EL (cell line): ENCODE data around the gene HIBCH.
A peak's percentile ranks its signal among the peaks of the same experiment; 100 is the strongest.
"Not testable (repeated sequence)": the region's sequence is repeated elsewhere in the genome, so short reads cannot be mapped to it uniquely, and the experiment has no call there.

Source experiments
- DNase-seq: peaks from one replicate; pipeline ENCODE4 v3.0.0-alpha.2; 2016

HIBCH gene

GRCh38 chr2:190319555-190320498 lies at the start of gene HIBCH:
Gene HIBCH (minus strand): TSS chr2:190319826. CDS start chr2:190319750, 76 bp downstream.
- DNase-seq = peak; percentile 100

GRCh38 chr2:190367091-190367490 lies 47.5 kb upstream of the HIBCH start:
- no peak for DNase-seq

GRCh38 chr2:190366248-190366753 lies 46.7 kb upstream of the HIBCH start:
- no peak for DNase-seq

- no peak for DNase-seq
Measured at GRCh38 chr2:190365499-190366204, 46.0 kb upstream of the HIBCH start.

GRCh38 chr2:190362894-190363293 lies 43.3 kb upstream of the HIBCH start:
- no peak for DNase-seq

GRCh38 chr2:190361572-190361971 lies 41.9 kb upstream of the HIBCH start:
- DNase-seq = no peak

GRCh38 chr2:190360965-190361364 lies 41.3 kb upstream of the HIBCH start:
- no peak for DNase-seq

- no peak for DNase-seq
Measured at GRCh38 chr2:190360561-190360960, 40.9 kb upstream of the HIBCH start.

GRCh38 chr2:190358655-190359448 lies 39.2 kb upstream of the HIBCH start:
- not testable (repeated sequence) for DNase-seq

- DNase-seq = no peak
Measured at GRCh38 chr2:190357600-190357999, 38.0 kb upstream of the HIBCH start.

GRCh38 chr2:190355968-190356644 lies 36.5 kb upstream of the HIBCH start:
- DNase-seq = no peak

- DNase-seq = no peak
Measured at GRCh38 chr2:190354003-190354690, 34.5 kb upstream of the HIBCH start.

GRCh38 chr2:190353537-190353899 lies 33.9 kb upstream of the HIBCH start:
- no peak for DNase-seq

GRCh38 chr2:190352668-190353536 lies 33.3 kb upstream of the HIBCH start:
- no peak for DNase-seq

- no peak for DNase-seq
Measured at GRCh38 chr2:190351955-190352354, 32.3 kb upstream of the HIBCH start.

- DNase-seq = no peak
Measured at GRCh38 chr2:190350371-190350770, 30.7 kb upstream of the HIBCH start.

GRCh38 chr2:190344276-190344827 lies 24.7 kb upstream of the HIBCH start:
- DNase-seq = peak; percentile 45

GRCh38 chr2:190343536-190344275 lies 24.1 kb upstream of the HIBCH start, which contains the start of gene INPP1:
Gene INPP1 (plus strand): TSS chr2:190343589. CDS start chr2:190360103, 16,514 bp downstream.
- DNase-seq = peak; percentile 83

- no peak for DNase-seq
Measured at GRCh38 chr2:190343089-190343535, 23.5 kb upstream of the HIBCH start.
